HG03066 (cell line): ENCODE results near the gene HGF.

Experiments
- ATAC-seq: cut with Tn5 transposase; IDR thresholded peaks from one replicate; pipeline ENCODE4 v1.9.1; 2021; ENCODE audit warnings: low read depth; ENCODE audit not compliant: unreplicated experiment

The HGF gene

GRCh38 chr7:81776948-81777630, 7.2 kb upstream of the HGF start:
- ATAC-seq: no peak

DNA sequence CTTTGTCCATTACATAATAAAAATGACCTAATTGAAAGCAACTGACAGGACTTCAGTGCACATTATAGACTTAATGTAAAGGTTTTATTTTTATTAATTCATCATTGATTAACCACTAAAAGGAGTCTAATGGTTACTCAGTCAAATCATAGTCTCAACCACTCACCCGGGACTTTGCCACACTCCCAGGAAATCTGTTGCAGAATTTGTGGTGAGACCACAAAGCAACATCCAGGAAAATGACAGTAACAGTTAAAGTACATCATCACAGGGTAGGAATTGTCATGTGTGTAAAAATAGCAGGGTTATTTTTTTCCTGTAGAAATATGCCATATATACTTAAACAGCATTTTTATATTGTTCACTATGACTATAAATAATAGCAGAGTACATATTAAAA, 6.3 kb upstream of the HGF start:
- no peak for ATAC-seq

- no peak for ATAC-seq
Observed at GRCh38 chr7:81775560-81775959, 5.7 kb upstream of the HGF start.

GRCh38 chr7:81774551-81774950, 4.7 kb upstream of the HGF start:
- ATAC-seq: no peak

GRCh38 chr7:81770728-81771223, 929 bp upstream of the HGF start:
- ATAC-seq: no peak

- no peak for ATAC-seq
Observed at GRCh38 chr7:81768951-81769778, 682 bp downstream of the HGF start.

GRCh38 chr7:81767926-81768325, 1.9 kb downstream of the HGF start:
- no peak for ATAC-seq

DNA sequence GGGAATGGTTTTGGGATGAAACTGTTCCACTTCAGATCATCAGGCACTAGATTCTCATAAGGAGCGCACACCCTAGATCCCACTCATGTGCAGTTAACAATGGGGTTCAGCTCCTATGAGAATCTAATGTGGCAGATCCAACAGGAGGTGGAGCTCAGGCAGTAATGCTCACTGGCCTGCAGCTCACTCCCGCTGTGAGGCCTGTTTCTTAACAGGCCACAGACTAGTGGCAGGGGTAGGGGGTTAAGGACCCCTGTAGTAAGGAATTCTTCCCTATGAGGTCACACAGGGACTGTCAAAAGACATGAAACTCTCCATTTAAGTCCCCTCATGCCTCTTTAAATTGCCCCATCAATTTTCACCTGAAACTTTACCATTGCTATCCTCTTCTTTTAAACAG, 8.0 kb downstream of the HGF start:
- ATAC-seq: no peak

GRCh38 chr7:81761031-81761430, 8.8 kb downstream of the HGF start:
- no peak for ATAC-seq

GRCh38 chr7:81754918-81755696, 14.7 kb downstream of the HGF start:
- ATAC-seq: no peak

DNA sequence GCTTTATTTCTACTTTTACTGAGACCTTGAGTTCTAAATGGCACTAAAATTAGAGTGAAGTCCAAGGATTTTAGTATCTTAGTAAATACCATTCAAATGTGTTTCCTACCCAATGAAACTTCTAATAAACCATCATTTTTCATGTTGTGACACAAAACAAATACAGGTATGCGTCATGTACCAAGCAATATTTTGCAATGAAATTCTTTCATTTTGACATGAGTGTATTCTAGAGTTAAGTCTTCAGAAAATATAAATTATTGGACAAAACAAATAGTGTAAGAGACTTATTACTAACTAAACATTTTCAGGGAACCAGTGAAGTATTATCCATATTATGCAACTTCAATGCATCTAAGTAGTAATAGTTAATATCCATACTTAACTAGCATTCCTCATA, 16.5 kb downstream of the HGF start:
- no peak for ATAC-seq

DNA sequence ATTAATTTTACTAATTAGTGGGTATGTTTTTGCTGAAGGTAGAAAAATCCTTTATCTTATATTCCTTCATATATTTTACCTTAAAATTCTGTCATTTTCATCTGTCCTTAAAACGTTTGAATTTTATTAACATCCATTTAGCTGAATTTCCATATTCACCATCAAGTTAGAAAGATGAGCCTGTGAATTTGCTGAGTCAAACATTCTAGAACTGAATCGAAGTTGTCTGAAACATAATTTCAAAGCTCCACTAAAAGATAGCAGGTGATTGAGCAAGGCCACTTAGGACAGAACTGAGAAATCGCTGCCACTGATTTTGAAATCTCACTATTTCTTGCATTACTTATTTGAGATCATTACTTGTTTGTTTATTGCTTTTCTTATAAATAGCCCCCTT, 17.5 kb downstream of the HGF start:
- ATAC-seq: no peak

GRCh38 chr7:81751619-81752317, 18.1 kb downstream of the HGF start:
- no peak for ATAC-seq

DNA sequence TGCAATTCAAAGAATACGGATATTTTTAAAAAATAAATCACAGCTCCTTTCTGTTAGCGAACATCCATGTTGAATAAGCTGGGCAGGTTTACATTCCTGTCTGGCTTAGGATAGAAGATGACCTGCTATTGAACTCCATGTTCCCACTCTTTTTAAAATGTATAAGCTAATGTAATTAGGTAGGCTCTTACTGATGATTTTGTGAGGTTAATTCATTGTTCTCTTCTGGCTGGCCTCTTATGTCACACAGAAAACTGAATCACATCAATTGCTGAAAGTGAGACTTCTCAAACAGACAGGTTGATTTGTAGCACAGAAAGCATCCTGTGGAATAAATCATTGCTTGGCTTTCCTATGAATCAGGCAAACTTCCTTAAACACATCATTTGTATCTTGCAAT, 24.2 kb downstream of the HGF start:
- ATAC-seq: no peak

DNA sequence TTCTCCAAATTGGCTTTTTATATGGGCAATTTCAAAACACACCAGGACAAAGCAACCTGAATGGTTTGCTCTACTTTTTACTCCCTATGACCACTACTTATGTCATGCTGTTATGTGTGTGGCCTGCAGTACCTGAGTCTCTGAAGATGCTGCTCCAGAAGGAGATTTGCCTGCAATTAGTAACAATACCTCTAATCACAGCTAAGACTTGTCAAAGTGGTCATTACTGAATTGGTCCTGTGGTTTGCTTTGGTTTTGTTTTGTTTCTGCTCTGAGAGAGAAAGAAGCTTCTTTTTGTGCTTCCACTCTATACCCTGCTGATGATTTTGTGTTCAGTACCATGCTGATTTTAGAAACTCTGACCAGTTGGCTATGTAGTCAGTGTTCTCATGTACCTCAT, 25.5 kb downstream of the HGF start:
- no peak for ATAC-seq

GRCh38 chr7:81743665-81744064, 26.2 kb downstream of the HGF start:
- ATAC-seq: no peak

- no peak for ATAC-seq
Observed at GRCh38 chr7:81743201-81743600, 26.6 kb downstream of the HGF start.

- ATAC-seq: no peak
Observed at GRCh38 chr7:81740403-81740802, 29.4 kb downstream of the HGF start.

GRCh38 chr7:81736091-81736490, 33.8 kb downstream of the HGF start:
- ATAC-seq: no peak

- ATAC-seq: no peak
Observed at GRCh38 chr7:81725812-81726127, 44.1 kb downstream of the HGF start.
